GM15510 (cell line): ENCODE measurements around the gene CLPX.

Experiments used
- POLR2A ChIP-seq: IDR thresholded peaks from 3 replicates; pipeline ENCODE4 v1.6.1; 2011; ENCODE audit warnings: borderline replicate concordance; ENCODE audit not compliant: insufficient read length; ENCODE audit errors: extremely low read depth

The CLPX gene

GRCh38 chr15:65210770-65211481 is 25.8 kb upstream of the CLPX start, which contains the start of gene CILP:
Gene CILP (minus strand): TSS chr15:65211473. CDS start chr15:65209755, 1,718 bp downstream.
- no peak for TF ChIP-seq POLR2A

- no peak for TF ChIP-seq POLR2A
Observed at GRCh38 chr15:65209701-65210643, 24.8 kb upstream of the CLPX start.

- TF ChIP-seq POLR2A, result no peak
Observed at GRCh38 chr15:65208647-65209046, 23.5 kb upstream of the CLPX start.

- TF ChIP-seq POLR2A, result no peak
Observed at GRCh38 chr15:65207280-65207840, 22.2 kb upstream of the CLPX start.

- no peak for TF ChIP-seq POLR2A
Observed at GRCh38 chr15:65206750-65207149, 21.6 kb upstream of the CLPX start.

- no peak for TF ChIP-seq POLR2A
Observed at GRCh38 chr15:65204931-65205660, 20.0 kb upstream of the CLPX start.

GRCh38 chr15:65204236-65204930 is 19.2 kb upstream of the CLPX start:
- no peak for TF ChIP-seq POLR2A

GRCh38 chr15:65201918-65202317 is 16.8 kb upstream of the CLPX start:
- TF ChIP-seq POLR2A, result no peak

GRCh38 chr15:65198571-65198970 is 13.4 kb upstream of the CLPX start:
- TF ChIP-seq POLR2A, result no peak

GRCh38 chr15:65197337-65197645 is 12.1 kb upstream of the CLPX start:
- no peak for TF ChIP-seq POLR2A

GRCh38 chr15:65196637-65197336 is 11.6 kb upstream of the CLPX start:
- TF ChIP-seq POLR2A, result no peak

GRCh38 chr15:65195548-65195923 is 10.4 kb upstream of the CLPX start:
- no peak for TF ChIP-seq POLR2A

- TF ChIP-seq POLR2A, result no peak
Observed at GRCh38 chr15:65194826-65195547, 9.8 kb upstream of the CLPX start.
